Measurements from ENCODE around the gene AFF1.

GRCh38 chr4:86965019-86965976, 30.5 kb downstream of the AFF1 start:
- TF ChIP-seq CTCF (IDR thresholded peaks at IDR 0.05; ENCODE audit: low read length) (no peak), EZH2 (optimal IDR thresholded peaks at IDR 0.05; ENCODE audit: low read depth, low read length) (no peak)
